BE2C (cell line): ENCODE results near the gene TBC1D13.
"Not testable (repeated sequence)": the region's sequence is repeated elsewhere in the genome, so short reads cannot be mapped to it uniquely, and the experiment has no call there.

Experiments used
- DNase-seq: peaks from one replicate; pipeline ENCODE4 v3.0.0-alpha.2; 2020
- H3K27me3 ChIP-seq: fragments of 250-450 bp; sonication (Bioruptor Pico); 2 replicates; pipeline ENCODE4 v1.5.1; 2020; ENCODE audit warnings: mild to moderate bottlenecking
- H3K36me3 ChIP-seq: fragments of 250-450 bp; sonication (Bioruptor Pico); 2 replicates; pipeline ENCODE4 v1.5.1; 2020; ENCODE audit warnings: mild to moderate bottlenecking
- H3K4me1 ChIP-seq: fragments of 250-450 bp; sonication (Bioruptor Pico); 2 replicates; pipeline ENCODE4 v1.5.1; 2020
- H3K4me3 ChIP-seq: 2 replicates; pipeline ENCODE4 v1.5.1; 2011; ENCODE audit warnings: low read depth, low read length
- H3K9me3 ChIP-seq: fragments of 250-450 bp; sonication (Bioruptor Pico); 2 replicates; pipeline ENCODE4 v1.5.1; 2020
- TF ChIP-seq, protein P1 (sequence below): IDR thresholded peaks from 2 replicates; pipeline ENCODE4 v1.5.1; 2012; ENCODE audit warnings: mild to moderate bottlenecking, low read depth, low read length

TBC1D13 gene

DNA sequence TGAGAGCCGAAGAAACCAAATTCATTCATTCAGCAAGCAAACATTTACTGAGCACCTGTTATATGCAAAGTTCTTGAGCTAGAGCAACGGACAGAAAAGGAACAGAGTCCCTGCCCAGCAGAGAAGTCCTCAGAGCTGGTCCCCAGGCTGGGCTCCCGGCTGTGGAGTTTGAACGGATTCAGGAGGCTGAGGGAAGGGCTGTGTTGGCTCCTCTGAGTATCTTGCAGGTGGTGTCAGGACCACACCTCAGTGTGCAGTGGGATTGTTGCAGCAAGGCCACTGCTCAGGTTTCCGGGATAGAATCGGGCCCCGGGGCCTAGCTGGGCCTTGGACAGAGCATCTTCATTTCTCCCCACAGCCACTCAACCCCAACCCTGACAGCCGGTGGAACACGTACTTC lies 5.1 kb downstream of the TBC1D13 start:
- H3K9me3 ChIP-seq: no peaks in the 10 kb centered on the region
- H3K4me3 ChIP-seq: no peak overlapping the region
- TF ChIP-seq, protein P1, sequence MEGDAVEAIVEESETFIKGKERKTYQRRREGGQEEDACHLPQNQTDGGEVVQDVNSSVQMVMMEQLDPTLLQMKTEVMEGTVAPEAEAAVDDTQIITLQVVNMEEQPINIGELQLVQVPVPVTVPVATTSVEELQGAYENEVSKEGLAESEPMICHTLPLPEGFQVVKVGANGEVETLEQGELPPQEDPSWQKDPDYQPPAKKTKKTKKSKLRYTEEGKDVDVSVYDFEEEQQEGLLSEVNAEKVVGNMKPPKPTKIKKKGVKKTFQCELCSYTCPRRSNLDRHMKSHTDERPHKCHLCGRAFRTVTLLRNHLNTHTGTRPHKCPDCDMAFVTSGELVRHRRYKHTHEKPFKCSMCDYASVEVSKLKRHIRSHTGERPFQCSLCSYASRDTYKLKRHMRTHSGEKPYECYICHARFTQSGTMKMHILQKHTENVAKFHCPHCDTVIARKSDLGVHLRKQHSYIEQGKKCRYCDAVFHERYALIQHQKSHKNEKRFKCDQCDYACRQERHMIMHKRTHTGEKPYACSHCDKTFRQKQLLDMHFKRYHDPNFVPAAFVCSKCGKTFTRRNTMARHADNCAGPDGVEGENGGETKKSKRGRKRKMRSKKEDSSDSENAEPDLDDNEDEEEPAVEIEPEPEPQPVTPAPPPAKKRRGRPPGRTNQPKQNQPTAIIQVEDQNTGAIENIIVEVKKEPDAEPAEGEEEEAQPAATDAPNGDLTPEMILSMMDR: no peak
- no peaks in the 10 kb centered on the region for H3K4me1 ChIP-seq
- H3K27me3 ChIP-seq: no peaks in the 10 kb centered on the region
- H3K36me3 ChIP-seq: peaks cover 27% of the 10 kb centered on the region
- DNase-seq: no peak

DNA sequence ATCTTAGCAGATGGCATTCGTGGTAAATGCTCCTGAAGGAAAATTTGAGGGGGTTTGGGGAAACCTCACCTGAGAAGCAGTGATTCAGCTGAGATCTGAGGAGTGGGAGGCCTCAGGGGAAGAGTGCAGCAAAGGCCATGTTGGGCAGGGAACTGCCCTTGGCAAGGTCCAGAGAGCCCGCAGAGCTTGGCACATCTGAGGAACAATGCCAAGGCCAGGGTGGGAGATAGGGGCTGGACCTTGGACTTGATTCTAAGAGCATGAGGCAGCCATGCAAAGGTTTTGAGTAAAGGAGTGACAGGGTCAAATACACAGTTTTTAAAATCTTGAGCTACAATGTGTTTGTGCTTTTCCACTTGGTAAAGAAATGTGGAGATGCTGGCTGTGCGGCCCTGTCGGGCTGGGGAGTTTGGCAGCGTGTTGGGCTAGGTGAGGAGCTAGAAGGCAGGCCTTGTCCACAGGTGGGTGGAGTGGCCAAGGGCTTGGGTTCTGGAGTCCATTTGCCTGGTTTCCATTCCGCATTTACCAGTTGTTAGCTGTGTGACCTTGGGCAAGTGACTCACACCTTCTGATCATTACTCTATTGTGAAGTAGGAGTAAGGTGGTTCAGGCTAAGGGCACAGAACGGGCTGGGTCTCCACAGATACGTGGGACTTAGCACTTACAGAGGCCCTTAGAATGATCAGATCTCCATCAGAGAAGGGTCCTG lies 6.1 kb downstream of the TBC1D13 start:
- no peaks in the 10 kb centered on the region for H3K4me1 ChIP-seq
- TF ChIP-seq, protein P1: no peak
- H3K9me3 ChIP-seq: no peaks in the 10 kb centered on the region
- no peak for DNase-seq
- peaks cover 37% of the 10 kb centered on the region for H3K36me3 ChIP-seq
- H3K4me3 ChIP-seq: no peak overlapping the region
- H3K27me3 ChIP-seq: no peaks in the 10 kb centered on the region

DNA sequence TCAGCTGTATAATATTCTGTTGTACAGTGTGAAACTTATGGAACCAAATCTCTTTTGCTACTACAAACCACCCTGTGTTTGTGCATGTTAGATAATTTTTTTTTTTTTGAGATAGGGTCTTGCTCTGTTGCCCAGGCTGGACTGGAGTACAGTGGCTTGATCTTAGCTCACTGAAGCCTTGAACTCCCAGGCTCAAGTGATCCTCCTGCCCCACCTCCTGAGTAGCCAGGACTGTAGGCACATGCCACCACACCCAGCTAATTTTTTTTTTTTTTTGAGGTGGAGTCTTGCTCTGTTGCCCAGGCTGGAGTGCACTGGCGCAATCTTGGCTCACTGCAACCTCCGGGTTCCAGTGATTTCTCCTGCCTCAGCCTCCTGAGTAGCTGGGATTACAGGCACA lies 7.9 kb downstream of the TBC1D13 start:
- H3K36me3 ChIP-seq: peaks cover 47% of the 10 kb centered on the region
- H3K4me3 ChIP-seq, H3K4me1 ChIP-seq, H3K27me3 ChIP-seq, DNase-seq, H3K9me3 ChIP-seq: not testable (repeated sequence)

DNA sequence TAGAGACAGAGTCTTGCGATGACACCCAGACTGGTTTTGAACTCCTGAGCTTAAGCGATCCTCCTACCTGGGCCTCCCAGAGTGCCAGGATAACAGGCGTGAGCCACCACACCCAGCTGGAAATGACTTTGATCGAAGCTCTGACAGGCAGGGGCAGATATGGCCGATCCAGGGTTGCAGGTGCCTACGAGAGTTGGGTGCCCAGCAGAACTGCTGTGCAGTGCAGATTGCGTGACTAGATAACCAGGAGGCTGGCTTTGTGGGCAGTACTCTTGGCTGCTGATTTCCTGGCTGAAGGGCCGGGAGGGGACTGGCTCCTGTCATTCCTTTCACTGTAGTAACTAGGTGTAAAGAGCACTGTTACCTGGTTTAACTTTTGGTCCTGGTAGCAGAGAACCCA lies 11.8 kb downstream of the TBC1D13 start:
- H3K9me3 ChIP-seq: no peaks in the 10 kb centered on the region
- no peak for DNase-seq
- no peaks in the 10 kb centered on the region for H3K27me3 ChIP-seq
- H3K4me1 ChIP-seq: no peaks in the 10 kb centered on the region
- H3K4me3 ChIP-seq: no peak overlapping the region
- peaks cover 32% of the 10 kb centered on the region for H3K36me3 ChIP-seq
- TF ChIP-seq, protein P1: no peak

DNA sequence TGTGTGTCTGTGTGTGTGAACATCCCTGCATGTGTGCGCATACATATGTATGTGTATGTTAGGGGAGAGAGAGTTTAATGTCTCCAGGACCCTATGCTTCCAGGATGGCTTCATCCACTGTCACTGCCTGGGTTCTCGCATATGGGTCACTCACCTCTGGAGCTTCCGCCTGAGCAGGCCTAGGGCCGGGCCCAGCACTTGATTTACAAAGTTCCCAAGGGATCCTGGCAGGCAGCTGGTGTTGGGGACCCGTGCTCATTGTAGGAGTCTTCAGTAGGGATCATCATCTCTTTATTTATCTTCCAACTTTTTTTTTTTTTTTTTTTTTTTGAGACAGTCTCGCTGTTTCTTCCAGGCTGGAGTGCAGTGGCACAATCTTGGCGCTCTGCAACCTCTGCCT lies 13.0 kb downstream of the TBC1D13 start:
- no peak for DNase-seq
- TF ChIP-seq, protein P1: no peak
- Histone ChIP-seq H3K4me1 (no peaks in the 10 kb centered on the region), H3K27me3 (no peaks in the 10 kb centered on the region), H3K9me3 (no peaks in the 10 kb centered on the region), H3K4me3 (no peak overlapping the region), H3K36me3 (peaks cover 34% of the 10 kb centered on the region)

DNA sequence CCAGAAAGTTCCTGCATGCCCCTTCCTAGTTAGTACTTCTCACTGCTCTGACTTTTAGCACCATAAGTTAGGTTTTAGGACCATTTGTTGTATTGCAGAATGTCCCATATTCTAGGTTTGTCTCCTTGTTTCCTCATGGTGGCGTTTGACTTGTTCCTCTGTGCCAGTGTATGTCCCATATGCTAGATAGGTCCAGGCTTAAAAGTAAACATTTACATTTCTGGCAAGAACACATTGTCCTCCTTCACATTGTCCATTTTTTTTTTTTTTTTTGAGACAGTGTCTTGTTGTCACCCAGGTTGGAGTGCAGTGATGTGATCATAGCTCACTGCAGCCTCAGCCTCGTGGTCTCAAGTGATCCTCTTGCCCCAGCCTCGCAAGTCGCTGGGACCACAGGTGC lies 15.4 kb downstream of the TBC1D13 start:
- H3K4me3 ChIP-seq: no peak overlapping the region
- no peak for DNase-seq
- H3K4me1 ChIP-seq: no peaks in the 10 kb centered on the region
- TF ChIP-seq, protein P1: no peak
- no peaks in the 10 kb centered on the region for H3K27me3 ChIP-seq
- H3K9me3 ChIP-seq: no peaks in the 10 kb centered on the region
- peaks cover 38% of the 10 kb centered on the region for H3K36me3 ChIP-seq

DNA sequence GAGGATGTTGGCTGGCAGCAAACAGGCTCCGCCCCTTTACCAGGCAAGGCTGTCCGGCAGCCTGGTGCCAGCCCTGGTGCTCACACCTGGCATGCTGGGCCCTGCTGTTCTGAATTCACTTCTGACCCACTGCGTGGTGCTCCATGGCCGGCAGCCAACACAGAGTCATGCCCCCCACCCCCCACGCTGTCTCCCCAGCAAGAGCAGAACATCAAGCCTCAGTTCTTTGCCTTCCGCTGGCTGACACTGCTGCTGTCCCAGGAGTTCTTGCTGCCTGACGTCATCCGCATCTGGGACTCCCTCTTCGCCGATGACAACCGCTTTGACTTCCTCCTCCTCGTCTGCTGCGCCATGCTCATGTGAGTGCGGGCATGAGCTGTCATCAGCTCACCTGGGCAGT lies 18.6 kb downstream of the TBC1D13 start:
- peaks cover 19% of the 10 kb centered on the region for H3K36me3 ChIP-seq

More for the DNA sequence above, 18.6 kb downstream of the TBC1D13 start:
- DNase-seq: no peak
- H3K9me3 ChIP-seq: no peaks in the 10 kb centered on the region
- H3K4me3 ChIP-seq: no peak overlapping the region
- no peaks in the 10 kb centered on the region for H3K27me3 ChIP-seq
- no peaks in the 10 kb centered on the region for H3K4me1 ChIP-seq
- TF ChIP-seq, protein P1: no peak
